CD4-positive, alpha-beta T cell treated with Interleukin-17A for 1 hour (primary cell): ENCODE results near the gene PPTC7.
"Not testable (repeated sequence)": the region's sequence is repeated elsewhere in the genome, so short reads cannot be mapped to it uniquely, and the experiment has no call there.

Experiments
- DNase-seq: peaks from one replicate; pipeline ENCODE4 v3.0.0-alpha.2; 2020

PPTC7 gene

GRCh38 chr12:110531741-110532333, 51.3 kb downstream of the PPTC7 start:
- no peak for DNase-seq

GRCh38 chr12:110530511-110530910, 52.6 kb downstream of the PPTC7 start:
- no peak for DNase-seq

- DNase-seq: no peak
Measured at GRCh38 chr12:110528277-110528839, 54.8 kb downstream of the PPTC7 start.

- not testable (repeated sequence) for DNase-seq
Measured at GRCh38 chr12:110520876-110521712, 62.0 kb downstream of the PPTC7 start.

- not testable (repeated sequence) for DNase-seq
Measured at GRCh38 chr12:110518014-110518413, 65.1 kb downstream of the PPTC7 start.

GRCh38 chr12:110516995-110517394, 66.1 kb downstream of the PPTC7 start:
- DNase-seq: no peak

- no peak for DNase-seq
Measured at GRCh38 chr12:110514363-110514762, 68.8 kb downstream of the PPTC7 start.

- DNase-seq: no peak
Measured at GRCh38 chr12:110513842-110514241, 69.3 kb downstream of the PPTC7 start.

- DNase-seq: no peak
Measured at GRCh38 chr12:110508071-110508586, 75.0 kb downstream of the PPTC7 start.

- DNase-seq: no peak
Measured at GRCh38 chr12:110505332-110505731, 77.8 kb downstream of the PPTC7 start.

GRCh38 chr12:110503432-110503831, 79.7 kb downstream of the PPTC7 start:
- DNase-seq: no peak

- DNase-seq: peak; percentile 99
Measured at GRCh38 chr12:110501752-110502738, 81.1 kb downstream of the PPTC7 start, which contains the start of the genes RAD9B and VPS29. RAD9B (plus strand) TSS chr12:110502331; CDS start chr12:110502338, 7 bp downstream. VPS29 (minus strand) TSS chr12:110502111; CDS start chr12:110502051, 60 bp downstream.

GRCh38 chr12:110501399-110501751, 81.7 kb downstream of the PPTC7 start:
- DNase-seq: no peak

- DNase-seq: no peak
Measured at GRCh38 chr12:110498984-110499706, 84.0 kb downstream of the PPTC7 start.
